Glomerular visceral epithelial cell (primary cell): Measurements from ENCODE around the gene PLCL1.

Experiments used
- DNase-seq: peaks from one replicate; pipeline ENCODE4 v3.0.0-alpha.2; 2016; ENCODE audit errors: extremely low spot score

The PLCL1 gene

DNA sequence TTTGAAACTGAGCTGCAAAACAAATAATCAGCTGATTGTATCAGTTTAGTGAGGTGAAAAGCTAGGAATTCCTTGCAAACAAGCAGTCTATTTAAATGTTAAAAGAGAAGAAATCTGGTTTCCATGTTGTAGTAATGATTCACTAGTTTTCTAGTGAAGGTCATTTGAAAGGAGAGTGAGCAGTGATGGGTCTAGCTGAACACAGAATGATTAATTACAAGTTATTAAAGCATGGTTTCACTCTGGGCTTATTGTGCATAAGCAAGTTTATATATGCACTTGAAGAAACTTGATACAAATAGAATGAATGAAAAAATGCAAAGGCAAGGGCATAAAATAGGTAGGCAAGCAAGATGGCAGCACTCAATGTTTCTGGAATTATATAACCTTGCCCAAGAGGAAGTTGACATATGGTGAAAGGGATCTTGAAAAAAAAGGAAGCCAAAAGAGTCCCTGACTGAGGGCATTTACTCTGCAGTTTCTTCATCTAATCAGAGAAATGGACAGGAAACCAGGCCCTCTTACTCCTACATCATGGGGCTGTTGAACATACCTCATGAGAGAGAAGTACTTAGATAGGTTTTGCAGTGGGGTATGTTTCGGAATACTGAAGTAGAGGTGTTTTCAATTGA lies 53.2 kb downstream of the PLCL1 start:
- DNase-seq: no peak

DNA sequence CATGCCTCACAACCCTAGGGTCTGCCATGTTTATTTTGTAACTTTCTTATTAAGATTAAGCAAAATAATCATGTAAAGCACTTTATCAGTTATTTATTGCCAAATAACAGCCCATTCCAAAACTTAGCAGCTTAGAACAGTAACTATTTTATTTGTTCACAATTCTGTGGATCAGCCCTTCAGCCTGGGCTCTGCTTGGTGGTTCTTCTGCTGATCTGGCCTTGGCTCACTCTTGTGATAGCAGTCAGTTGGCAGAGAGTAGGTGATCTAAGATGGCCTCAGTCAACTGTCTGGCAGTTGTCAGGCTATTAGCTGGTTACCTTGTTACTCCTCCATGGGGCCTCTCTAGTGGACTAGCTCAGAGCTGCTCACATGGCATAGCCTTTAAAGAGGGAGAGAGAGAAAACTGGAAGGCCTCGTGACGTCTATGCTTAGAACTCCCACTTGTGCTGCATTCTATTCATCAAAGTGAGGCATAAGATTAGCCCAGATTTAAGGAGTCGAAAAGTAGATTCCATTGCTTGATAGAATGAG lies 54.3 kb downstream of the PLCL1 start:
- no peak for DNase-seq

DNA sequence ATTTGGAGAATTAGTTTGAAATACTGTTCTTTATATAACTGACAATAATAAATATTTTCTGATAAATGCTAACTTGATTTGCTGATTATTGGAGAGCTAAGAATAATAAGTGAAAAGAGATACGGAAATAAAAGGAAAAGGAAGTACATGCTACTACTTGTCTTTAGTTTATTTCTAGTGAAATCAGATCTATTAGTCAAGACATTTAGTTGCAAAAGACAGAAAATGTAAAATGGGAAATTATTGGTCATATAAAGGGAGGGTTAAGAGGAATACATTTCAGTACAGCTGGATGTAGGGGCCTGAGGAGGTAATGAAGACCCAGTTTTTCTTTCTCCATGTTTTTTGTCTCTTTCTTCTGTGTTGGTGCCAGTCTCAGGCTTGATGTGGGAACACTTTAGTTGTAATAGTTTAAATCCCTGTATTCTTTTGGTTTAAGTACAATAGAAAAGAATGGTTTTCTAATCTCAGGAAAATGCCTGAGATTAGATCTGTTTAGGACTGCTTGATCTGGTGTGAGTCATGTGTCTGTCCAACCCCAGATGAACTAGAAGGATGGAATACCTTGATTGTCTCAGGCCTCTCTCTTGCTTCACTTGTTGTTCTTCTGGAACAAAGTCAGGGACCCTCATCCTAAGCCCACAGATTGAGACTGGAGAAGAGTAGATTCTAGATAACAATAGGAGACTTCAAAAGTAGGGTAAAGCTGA lies 58.0 kb downstream of the PLCL1 start:
- no peak for DNase-seq

DNA sequence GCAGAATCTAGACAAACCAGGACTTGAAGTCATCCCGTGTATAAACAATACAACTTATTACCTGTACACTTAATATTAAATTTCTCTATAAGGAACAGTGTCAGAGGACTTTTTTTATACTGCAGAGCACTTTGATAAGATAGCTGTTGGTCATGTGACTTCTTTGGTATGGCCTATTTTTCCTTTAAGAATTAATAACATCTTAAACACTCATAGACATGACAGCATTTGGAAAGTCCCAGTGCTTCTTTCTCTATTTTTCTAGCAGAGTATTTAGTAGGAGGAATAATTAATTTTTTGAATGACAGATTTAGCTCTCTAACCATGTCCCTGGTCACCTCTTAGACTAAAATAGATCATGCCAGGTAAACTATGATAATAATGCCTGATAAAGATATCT lies 59.4 kb downstream of the PLCL1 start:
- no peak for DNase-seq

DNA sequence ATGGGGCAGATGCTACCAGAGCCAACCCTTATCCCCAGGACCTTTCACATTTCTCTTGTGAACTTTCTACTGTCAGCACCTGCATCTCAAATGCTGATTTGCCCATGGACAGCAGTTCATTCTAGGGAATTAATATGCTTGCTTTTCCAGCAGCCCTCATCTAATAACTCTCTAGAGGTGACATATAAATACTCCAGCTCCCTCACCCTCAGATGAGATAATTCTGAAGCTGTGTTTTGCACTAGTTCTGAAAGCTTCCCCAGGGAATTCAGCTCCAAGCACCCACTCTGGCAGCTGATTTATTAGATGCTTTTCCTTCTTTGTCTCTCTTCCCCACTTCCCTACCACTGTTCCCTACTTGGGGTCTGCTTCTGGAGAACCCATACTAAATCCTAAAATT lies 62.1 kb downstream of the PLCL1 start:
- no peak for DNase-seq

DNA sequence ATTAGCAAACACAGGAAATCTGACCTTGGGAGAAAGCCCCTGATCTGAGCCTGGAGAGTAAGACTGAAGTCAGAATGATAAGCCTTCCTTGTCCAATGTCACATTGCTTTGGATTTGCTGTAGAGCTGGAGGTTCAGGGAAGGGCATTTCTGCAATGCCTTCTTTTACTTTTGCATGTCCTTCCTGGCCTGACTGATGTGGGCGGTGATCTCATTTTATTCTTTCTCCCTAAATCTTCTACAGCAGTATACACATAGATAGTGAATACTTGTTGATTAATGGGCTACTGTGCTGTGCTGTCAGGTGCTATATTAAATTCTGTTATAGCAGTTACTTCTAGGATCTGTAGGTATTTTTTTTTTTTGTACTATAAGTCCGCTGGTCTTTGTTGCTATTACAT lies 62.6 kb downstream of the PLCL1 start:
- no peak for DNase-seq

DNA sequence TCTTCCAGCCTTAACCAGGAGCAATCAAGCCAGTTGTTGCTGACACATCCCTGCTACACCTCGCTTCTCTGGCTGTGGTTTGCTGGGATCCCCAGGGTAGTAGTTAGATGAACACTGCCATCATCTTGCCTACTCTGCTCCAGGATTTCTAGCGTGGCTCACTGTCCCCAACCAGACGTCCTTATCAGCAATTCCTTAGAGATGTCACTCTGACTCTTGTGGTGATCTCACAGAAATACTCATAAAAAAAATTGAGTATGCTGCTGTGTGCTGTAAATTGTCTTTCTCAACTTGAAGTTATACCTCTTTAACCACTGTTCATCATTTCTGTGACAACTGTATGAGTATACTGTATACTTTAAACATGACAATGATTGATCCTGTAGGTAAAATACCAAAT lies 63.2 kb downstream of the PLCL1 start:
- no peak for DNase-seq

DNA sequence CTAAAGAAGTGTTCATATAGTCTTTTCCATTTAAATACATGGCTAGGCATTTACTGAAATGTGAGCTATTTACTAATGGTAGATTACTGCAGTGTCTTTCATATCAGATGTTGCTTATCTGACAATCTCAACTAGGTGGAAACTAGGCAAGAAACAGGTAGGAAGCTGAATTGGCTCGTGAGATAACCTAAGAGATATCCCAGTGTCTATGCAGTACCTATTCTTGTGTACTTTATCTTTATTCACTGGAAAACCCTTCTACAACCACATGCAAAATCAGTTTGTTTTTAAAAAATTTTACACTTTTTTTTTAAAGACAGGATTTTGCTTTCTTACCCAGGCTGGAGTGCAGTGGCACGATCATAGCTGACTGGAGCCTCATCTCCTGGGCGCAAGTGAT lies 63.8 kb downstream of the PLCL1 start:
- DNase-seq: no peak

DNA sequence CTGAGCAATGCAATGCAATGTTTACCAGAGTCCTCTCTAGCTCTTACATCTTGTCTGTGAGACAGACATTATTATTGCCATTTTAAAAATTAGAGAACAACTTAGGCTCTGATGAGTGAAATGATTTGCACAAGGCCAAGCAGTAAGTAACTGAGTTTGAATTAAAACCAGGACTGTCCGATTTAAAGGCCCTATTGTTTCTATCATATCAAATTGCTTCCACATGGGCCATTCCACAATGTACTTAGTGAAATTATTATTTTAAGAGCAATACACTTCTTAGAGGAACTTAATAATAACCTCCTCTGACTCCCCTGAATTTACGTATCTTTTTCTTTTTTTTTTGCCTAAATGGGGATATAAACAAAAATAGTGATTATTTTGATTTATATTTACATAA lies 64.6 kb downstream of the PLCL1 start:
- no peak for DNase-seq

DNA sequence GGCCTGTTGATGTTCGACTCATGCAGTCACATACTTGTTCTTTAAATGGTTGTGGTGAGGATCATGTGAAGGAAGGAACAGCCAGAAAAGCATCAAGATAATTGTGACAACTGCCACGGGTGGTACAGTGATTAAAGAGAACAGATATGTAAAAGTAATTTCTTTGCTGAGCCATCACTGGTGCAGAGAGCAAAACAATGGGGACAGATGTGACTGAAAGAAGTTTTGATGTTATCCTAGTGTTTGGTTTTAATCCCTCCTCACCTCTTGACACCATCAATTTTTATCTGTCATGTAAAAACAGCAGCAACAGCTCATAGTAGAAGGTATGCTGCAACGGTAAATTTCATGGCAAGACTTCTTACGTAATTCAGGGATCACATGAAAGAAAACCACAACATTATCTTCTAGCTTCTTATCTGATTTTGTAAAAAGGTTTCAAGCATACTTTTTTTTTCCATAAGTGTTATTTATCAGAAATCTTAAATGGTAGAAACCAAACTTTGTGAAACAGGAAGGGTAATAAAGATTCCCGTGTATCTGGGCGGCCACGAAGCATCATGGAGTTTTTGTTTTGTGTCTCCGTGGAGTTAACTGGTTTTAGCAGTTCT lies 65.2 kb downstream of the PLCL1 start:
- no peak for DNase-seq

DNA sequence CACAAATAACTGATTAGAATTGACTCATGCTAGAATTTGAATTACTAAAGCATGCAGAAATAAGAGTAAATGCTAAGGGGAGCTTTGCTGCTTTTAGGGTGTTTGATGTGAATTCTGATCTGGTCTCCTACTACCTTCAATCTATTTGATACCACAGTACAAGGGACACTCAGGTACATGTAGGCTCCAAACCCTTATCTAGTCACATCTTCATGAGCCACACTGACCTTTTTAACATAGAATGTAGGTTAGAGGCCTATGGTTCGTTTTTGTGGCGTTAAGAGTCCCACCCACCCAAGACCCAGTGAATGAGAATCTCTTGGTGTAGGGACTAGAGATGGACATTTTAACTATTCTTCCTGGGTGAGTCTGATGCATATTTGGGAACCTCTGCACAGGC lies 65.7 kb downstream of the PLCL1 start:
- DNase-seq: no peak

DNA sequence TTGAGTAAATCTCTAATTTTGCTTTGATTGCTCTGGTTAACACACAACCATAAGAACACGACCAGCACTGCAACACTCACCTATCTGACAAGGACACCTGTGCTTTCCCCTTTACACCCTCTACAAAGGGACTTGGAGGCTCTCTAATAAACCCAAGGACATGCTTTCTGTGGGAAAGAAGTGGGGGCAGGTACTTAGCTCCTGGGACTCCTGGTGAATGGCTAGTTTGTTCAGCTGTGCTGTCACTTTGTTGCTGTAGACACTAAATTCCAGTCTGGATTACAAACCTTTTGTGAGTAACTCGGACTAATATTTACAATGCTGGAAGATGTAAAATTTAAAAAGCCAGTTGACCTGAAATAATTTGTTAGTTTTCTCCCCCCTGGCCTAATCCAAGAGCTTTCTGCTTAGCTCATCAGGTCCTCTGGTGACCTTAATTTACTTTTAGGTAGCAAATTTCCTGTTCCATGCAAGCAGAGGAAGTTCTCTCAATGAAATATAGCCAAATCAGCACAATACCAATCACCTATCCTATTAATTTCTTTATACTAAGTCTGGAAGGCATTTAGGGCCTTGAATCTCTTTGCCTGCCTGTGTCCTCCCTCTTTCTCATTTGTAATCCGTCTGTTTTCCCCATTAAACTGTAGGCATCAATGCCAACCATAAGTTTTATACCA lies 67.5 kb downstream of the PLCL1 start:
- no peak for DNase-seq

DNA sequence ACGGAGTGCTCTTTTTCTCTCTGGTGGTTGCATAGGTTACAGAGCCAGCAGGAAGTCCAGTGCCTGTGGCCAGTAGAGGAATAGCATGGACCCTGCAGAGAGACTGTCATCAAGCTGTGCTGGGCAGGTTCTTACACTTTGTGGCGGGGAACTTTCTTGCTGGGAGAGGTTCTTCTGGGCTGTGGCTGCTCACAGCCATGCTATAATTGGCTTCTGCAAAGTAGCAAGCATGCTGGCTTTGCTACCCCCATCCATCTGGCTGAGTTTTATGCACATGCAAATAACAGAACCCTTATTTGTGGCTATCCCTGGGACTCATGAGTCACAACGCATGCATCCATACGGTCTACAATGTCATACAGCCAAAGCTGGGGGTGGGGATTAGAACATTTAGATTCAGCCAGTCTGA lies 68.9 kb downstream of the PLCL1 start:
- DNase-seq: no peak

DNA sequence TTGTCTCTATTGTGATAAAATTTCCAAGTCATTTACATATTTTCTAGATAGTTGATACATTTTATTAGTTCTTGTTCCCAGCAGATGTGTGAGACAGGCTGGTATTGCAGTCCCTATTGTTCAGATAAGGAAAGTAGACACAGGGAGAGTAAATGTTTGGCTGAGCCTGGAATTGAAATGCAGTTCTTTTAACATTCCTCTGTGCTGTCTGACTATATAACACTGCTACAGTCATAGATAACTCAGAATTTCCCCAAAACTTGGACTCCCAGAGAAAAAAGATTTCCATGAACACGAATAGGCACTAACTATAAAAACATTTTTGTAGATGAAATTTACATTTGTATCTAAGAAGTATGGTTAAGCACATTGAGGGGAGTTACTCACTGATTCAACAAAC lies 71.4 kb downstream of the PLCL1 start:
- DNase-seq: no peak

DNA sequence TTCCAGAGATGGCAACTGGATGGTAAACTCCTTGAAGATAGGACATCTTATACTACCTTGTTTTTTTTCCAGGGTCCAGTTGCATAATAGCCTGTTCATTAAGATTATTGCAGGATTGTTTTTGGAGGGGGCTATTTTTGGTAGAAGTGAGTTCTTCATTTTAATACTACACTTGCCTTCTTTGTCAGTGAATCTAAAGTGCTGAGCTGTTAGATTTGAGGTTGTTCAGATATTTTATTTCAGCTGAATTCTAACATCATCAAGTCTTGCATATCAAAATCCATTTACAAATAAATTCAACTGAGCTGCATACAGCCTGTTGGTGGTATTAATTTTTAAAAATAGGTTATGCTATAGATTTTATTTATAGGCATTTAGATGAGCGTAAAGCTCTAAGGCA lies 72.1 kb downstream of the PLCL1 start:
- DNase-seq: no peak

DNA sequence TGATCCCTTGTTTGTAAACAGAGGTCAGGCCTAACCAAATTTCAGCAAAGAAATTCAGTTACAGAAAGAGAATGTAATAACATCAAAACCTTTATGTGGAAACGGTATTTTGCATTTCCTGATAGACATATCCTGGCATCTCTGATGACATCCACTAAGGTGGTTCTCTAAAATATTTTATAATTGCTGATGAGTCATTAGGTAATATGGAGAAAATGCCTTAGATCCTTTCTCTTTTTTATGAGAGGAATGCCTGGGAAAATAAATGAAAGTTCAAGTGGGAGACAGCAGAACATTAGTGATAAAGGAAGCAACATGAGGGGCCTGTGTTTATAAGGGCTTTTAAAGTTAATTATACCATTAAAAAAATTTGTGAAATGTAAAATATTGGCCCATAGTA lies 72.6 kb downstream of the PLCL1 start:
- DNase-seq: no peak

DNA sequence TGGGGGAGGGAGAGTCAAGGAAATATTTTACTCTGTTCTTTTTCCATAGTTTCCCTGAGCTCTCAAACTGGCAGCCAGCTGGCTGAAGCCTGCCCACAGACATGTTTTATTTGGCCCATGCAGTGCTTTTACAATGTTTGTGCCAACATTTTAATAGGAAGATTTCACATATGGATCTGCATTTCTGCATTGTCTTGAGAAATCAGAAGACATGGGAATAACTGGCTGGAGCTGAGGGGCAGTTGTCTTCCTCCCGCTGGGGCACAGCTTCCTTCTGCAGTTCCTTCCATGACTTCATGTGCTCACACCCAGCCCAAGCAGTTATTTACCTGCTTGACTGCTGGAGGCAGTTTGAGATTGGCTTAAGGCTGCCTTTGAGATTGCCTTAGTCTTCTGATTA lies 74.4 kb downstream of the PLCL1 start:
- DNase-seq: no peak

DNA sequence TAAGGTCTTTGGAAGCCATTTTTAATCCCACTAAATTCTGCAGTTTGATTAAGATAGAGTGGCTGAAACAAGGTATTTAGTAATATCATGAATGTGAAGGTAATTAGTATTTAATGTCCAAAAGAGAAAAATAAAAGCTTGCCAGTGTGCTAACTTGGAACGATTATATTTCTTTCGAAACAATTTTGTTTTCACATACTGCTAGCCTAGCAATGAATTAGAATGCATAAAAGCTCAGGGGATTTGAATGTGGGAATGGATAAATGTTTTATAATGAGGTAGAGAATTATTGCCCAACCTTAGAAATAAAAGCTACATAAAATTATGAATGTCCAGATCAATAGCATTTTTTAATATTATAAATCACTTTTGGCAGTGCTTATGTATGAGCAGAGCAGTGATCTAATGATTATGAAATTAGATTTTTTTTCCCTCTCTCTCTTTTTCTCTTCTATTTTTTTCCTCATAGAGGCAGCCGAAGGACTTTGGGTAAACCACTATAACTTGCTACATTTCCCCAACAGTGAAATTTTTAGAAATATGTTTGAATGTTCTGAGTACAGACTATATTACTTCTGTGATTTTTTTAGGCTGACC lies 75.5 kb downstream of the PLCL1 start:
- DNase-seq: no peak

DNA sequence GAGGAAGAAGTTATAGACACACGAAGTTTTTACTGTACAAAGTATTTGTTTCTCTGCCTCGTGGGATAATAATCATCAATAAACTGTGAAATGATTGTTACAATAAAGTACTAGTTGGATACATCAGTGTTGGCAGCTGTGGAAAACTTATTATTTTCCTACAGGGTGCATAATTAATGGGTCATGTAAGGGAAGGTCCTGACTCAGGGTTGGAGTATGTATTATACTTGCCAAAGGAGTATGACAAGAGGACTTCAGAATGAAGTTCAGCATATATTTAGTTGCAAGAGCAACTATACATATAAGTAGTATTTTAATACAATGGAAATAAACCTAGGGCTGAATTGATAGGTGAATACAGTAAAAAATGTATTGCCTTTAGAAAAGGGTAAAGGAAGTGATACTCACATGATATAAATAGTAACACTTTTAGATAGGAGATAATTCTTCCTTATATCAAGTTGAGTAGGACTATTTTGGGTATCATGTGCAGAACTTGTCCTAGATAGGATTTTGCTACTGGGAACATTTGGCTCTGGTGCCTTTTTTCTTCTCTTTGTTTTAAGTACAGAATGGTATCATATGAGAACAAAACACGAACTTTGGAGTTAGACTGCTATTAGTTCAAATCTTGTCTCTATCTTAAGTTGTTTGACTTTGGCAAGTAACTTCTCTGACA lies 79.1 kb downstream of the PLCL1 start:
- no peak for DNase-seq

DNA sequence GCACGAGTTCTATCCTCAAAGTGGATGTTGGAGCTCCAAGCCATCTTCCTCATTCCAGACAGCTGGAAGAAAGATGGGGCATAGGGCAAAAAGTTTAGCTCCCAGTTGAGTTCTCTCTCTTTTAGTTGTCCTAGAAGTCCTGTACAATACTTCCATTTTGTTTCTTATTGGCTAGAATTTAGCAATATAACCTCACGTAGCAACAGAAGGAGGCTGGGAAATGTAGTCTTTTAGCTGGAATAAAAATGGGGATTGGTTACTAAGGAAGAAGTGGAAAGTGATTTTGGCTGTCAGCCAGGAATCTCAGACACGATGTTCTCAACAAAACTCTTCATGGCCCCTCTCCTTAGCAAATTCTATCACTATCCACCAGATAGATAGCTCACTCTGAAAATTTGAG lies 79.9 kb downstream of the PLCL1 start:
- no peak for DNase-seq

DNA sequence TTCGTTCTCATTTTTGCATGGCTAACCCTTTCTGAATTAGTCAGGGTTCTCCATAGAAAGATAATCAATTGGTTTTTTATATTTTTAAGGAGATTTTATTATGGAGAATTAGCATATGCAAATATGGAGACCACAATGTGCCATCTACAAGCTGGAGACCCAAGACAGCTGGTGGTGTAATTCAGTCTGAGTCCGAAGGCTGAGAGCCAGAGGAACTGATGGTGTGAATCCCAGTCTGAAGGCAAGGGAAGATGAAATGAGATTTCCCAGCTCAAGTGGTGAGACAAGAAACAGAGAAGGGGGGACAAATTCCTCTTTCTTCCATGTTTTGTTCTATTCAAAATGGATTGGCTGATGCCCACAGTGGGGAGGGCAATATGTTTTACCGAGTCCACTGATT lies 80.7 kb downstream of the PLCL1 start:
- DNase-seq: no peak

DNA sequence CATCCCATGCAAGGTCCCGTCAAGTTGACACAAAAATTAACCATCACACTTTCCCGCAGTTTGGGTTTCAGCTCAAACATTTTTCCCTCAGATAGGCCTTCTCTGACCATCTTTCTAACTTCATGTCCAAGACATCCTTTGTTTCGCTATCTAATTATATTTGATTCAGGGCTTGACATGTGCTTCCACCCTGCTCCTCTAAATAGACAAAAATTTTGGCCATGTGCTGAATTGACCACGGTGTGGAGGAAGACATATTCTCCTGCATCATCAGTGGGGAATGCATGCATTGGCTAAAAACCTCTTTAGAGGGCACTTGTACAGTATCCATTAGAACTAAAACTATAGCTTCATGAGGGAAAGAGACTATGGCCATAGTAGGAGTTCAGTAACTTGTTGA lies 81.2 kb downstream of the PLCL1 start:
- no peak for DNase-seq
